HCT116 (cell line): ENCODE results near the gene UNC79. TPM values are rescaled to one million over a fixed set of nuclear protein-coding genes. Genes with fewer than 3 reads are reported as not detected.

Source experiments
- ATAC-seq: fragments of 200-7000 bp; cut with Tn5 transposase; 2 replicates; pipeline ENCODE4 v1.9.1; 2020; ENCODE audit warnings: mild to moderate bottlenecking, moderate library complexity
- BruUV-seq: library from RNA; stranded (reverse); fragments of 400-500 nt; replicated peaks from 2 replicates; lab custom pipeline; 2021; lab: Mats Ljungman, UMichigan
- CTCF ChIA-PET: fragments of 300-600 bp; sonication (Branson Sonifier 250); formaldehyde crosslinking; loops from one replicate; lab custom pipeline; 2021; ENCODE audit warnings: antibody characterized with exemption; lab: Charles Lee
- POLR2A ChIA-PET: fragments of 300-600, 350-600 bp; sonication (Branson Sonifier 250); formaldehyde crosslinking; loops from one replicate; lab custom pipeline; 2021; ENCODE audit warnings: antibody characterized with exemption; lab: Charles Lee
- RAD21 ChIA-PET, 2 experiments: fragments of 300-600 bp; sonication (Branson Sonifier 250); formaldehyde crosslinking; loops; one replicate each; lab custom pipeline; 2023; ENCODE audit warnings: low total read pairs in 2 of 2; ENCODE audit not compliant: uncharacterized antibody in 2 of 2, unreplicated experiment in 2 of 2, low non-redundant PET in 1 of 2; lab: Charles Lee
- DNase-seq: peaks from one replicate; pipeline ENCODE4 v3.0.0-alpha.2; 2010; ENCODE audit warnings: low read depth, low spot score
- H2AFZ ChIP-seq: fragments of 200-600 bp; shearing (Covaris generic), sonication (generic); 2 replicates; pipeline ENCODE4 v1.6.1; 2017; ENCODE audit warnings: low read depth, mixed run types, mixed read lengths, antibody characterized with exemption, low read length; ENCODE audit not compliant: poor library complexity, severe bottlenecking
- H3K27ac ChIP-seq: 2 replicates; pipeline ENCODE4 v1.5.1; 2012; ENCODE audit warnings: low read depth, low read length
- H3K27me3 ChIP-seq: fragments of 200-600 bp; sonication (generic); 2 replicates; pipeline ENCODE4 v1.6.1; 2016; ENCODE audit warnings: mixed run types, low read length, mixed read lengths; ENCODE audit not compliant: insufficient read depth
- H3K36me3 ChIP-seq, 2 experiments: fragments of 200-500 bp in 1 of 2; fragments of 200-600 bp in 1 of 2; sonication (Bioruptor generic) in 1 of 2; sonication (generic) in 1 of 2; 2 replicates each; pipeline versions ENCODE4 v1.5.1 to v1.6.1; 2014 to 2016; ENCODE audit warnings: low read length in 2 of 2, inconsistent platforms in 1 of 2, mixed read lengths in 1 of 2, mixed run types in 1 of 2; ENCODE audit not compliant: insufficient read depth in 2 of 2, control insufficient read depth in 1 of 2
- H3K4me1 ChIP-seq, 2 experiments: fragments of 200-600 bp in 1 of 2; sonication (generic) in 1 of 2; 2 replicates each; pipeline versions ENCODE4 v1.5.1 to v1.6.1; 2012 to 2017; ENCODE audit warnings: low read length in 2 of 2, inconsistent platforms in 1 of 2, mild to moderate bottlenecking in 1 of 2, mixed read lengths in 1 of 2, mixed run types in 1 of 2, moderate library complexity in 1 of 2; ENCODE audit not compliant: insufficient read depth in 2 of 2, control insufficient read depth in 1 of 2
- H3K4me2 ChIP-seq: fragments of 200-600 bp; sonication (generic); 2 replicates; pipeline ENCODE4 v1.6.1; 2017; ENCODE audit warnings: mixed run types, low read length, mixed read lengths
- H3K4me3 ChIP-seq, 2 experiments: fragments of 200-600 bp in 1 of 2; sonication (generic) in 1 of 2; replicated peaks in 1 of 2; 2 replicates each; pipeline ENCODE4 v1.5.1; 2011 to 2016; ENCODE audit warnings: low read length in 2 of 2, control low read depth in 1 of 2, low read depth in 1 of 2, mild to moderate bottlenecking in 1 of 2, mixed read lengths in 1 of 2, mixed run types in 1 of 2
- H3K79me2 ChIP-seq: fragments of 200-600 bp; sonication (generic); 2 replicates; pipeline ENCODE4 v1.6.1; 2017; ENCODE audit warnings: mild to moderate bottlenecking, mixed run types, low read length, moderate library complexity, mixed read lengths; ENCODE audit not compliant: insufficient read depth
- H3K9ac ChIP-seq: fragments of 200-600 bp; sonication (generic); 2 replicates; pipeline ENCODE4 v1.6.1; 2016; ENCODE audit warnings: low read length, mixed read lengths
- H3K9me2 ChIP-seq: fragments of 200-600 bp; sonication (generic), shearing (Covaris generic); 2 replicates; pipeline ENCODE4 v1.6.1; 2017; ENCODE audit warnings: mixed run types, mild to moderate bottlenecking, moderate library complexity; ENCODE audit not compliant: insufficient read depth
- H3K9me3 ChIP-seq, 2 experiments: fragments of 200-500 bp in 1 of 2; fragments of 200-600 bp in 1 of 2; sonication (Bioruptor generic) in 1 of 2; sonication (generic) in 1 of 2; 2 replicates each; pipeline ENCODE4 v1.6.1; 2014 to 2017; ENCODE audit warnings: low read length in 2 of 2, mixed read lengths in 2 of 2, inconsistent platforms in 1 of 2, low read depth in 1 of 2, mild to moderate bottlenecking in 1 of 2, mixed run types in 1 of 2, moderate library complexity in 1 of 2; ENCODE audit not compliant: control insufficient read depth in 1 of 2, insufficient read depth in 1 of 2
- H4K20me1 ChIP-seq: fragments of 200-600 bp; sonication (generic), shearing (Covaris generic); 2 replicates; pipeline ENCODE4 v1.6.1; 2017; ENCODE audit warnings: mixed run types, mild to moderate bottlenecking, moderate library complexity; ENCODE audit not compliant: insufficient read depth
- CBX3 ChIP-seq: IDR thresholded peaks from 2 replicates; pipeline ENCODE4 v1.6.1; 2012; ENCODE audit warnings: low read depth
- EGR1 ChIP-seq: IDR thresholded peaks from 2 replicates; pipeline ENCODE4 v1.6.1; 2012; ENCODE audit warnings: low read depth
- ELF1 ChIP-seq: IDR thresholded peaks from 2 replicates; pipeline ENCODE4 v1.6.1; 2012; ENCODE audit warnings: low read depth, borderline replicate concordance
- EZH2 ChIP-seq: fragments of 200-600 bp; sonication (generic); IDR thresholded peaks from 2 replicates; pipeline ENCODE4 v1.6.1; 2017; ENCODE audit warnings: antibody characterized with exemption, mixed run types
- EZH2phosphoT487 ChIP-seq: fragments of 200-600 bp; IDR thresholded peaks from 2 replicates; pipeline ENCODE4 v1.6.1; 2018; ENCODE audit warnings: antibody characterized with exemption, borderline replicate concordance
- FOSL1 ChIP-seq: IDR thresholded peaks from 2 replicates; pipeline ENCODE4 v1.6.1; 2012; ENCODE audit warnings: low read depth
- JUND ChIP-seq: IDR thresholded peaks from 2 replicates; pipeline ENCODE4 v1.6.1; 2012
- POLR2A ChIP-seq: IDR thresholded peaks from 2 replicates; pipeline ENCODE4 v1.7.0; 2011; ENCODE audit warnings: borderline replicate concordance; ENCODE audit not compliant: insufficient read depth, insufficient read length; ENCODE audit errors: extremely low read depth
- POLR2AphosphoS5 ChIP-seq: IDR thresholded peaks from 2 replicates; pipeline ENCODE4 v1.6.1; 2011; ENCODE audit warnings: mild to moderate bottlenecking, low read depth, low read length, moderate library complexity
- RAD21 ChIP-seq: IDR thresholded peaks from 2 replicates; pipeline ENCODE4 v1.6.1; 2012; ENCODE audit warnings: low read depth, mild to moderate bottlenecking
- SIN3A ChIP-seq: IDR thresholded peaks from 2 replicates; pipeline ENCODE4 v1.6.1; 2012; ENCODE audit warnings: low read depth
- SP1 ChIP-seq: IDR thresholded peaks from 2 replicates; pipeline ENCODE4 v1.6.1; 2012; ENCODE audit warnings: low read depth
- SRF ChIP-seq: IDR thresholded peaks from 2 replicates; pipeline ENCODE4 v1.6.1; 2012; ENCODE audit warnings: low read depth
- TCF7L2 ChIP-seq: IDR thresholded peaks from 2 replicates; pipeline ENCODE4 v1.7.0; 2011; ENCODE audit warnings: borderline replicate concordance, inconsistent platforms; ENCODE audit not compliant: insufficient read depth, insufficient read length; ENCODE audit errors: extremely low read depth
- YY1 ChIP-seq: IDR thresholded peaks from 2 replicates; pipeline ENCODE4 v1.6.1; 2011; ENCODE audit warnings: low read length, low read depth, moderate library complexity, mild to moderate bottlenecking; ENCODE audit not compliant: insufficient replicate concordance; ENCODE audit errors: extremely low read depth
- ZFX ChIP-seq: fragments of 450-650 bp; IDR thresholded peaks from 2 replicates; pipeline ENCODE4 v1.6.1; 2017
- ZNF274 ChIP-seq: fragments of 200-500 bp; sonication (Bioruptor generic); IDR thresholded peaks from 2 replicates; pipeline ENCODE4 v1.6.1; 2014; ENCODE audit warnings: mild to moderate bottlenecking, low read depth, low read length, inconsistent platforms
- intact Hi-C: fragments of 100-400 bp; cut with micrococcal nuclease; formaldehyde crosslinking; loops from 2 replicates; pipeline ENCODE4 v1.10.0; 2022
- total RNA-seq: library from RNA; stranded (reverse); gene quantifications from one replicate; pipeline ENCODE4 v1.2.1, GENCODE V29; 2021; ENCODE audit not compliant: unreplicated experiment
- TF ChIP-seq, protein P1 (sequence below): IDR thresholded peaks from 2 replicates; pipeline ENCODE4 v1.6.1; 2012
- TF ChIP-seq, protein P2 (sequence below): IDR thresholded peaks from 2 replicates; pipeline ENCODE4 v1.6.1; 2012; ENCODE audit warnings: low read depth
- TF ChIP-seq, protein P3 (sequence below): IDR thresholded peaks from 2 replicates; pipeline ENCODE4 v1.6.1; 2011; ENCODE audit warnings: mild to moderate bottlenecking, low read length, moderate library complexity; ENCODE audit not compliant: insufficient replicate concordance; ENCODE audit errors: extremely low read depth

UNC79 gene
- total RNA-seq, 1 experiment from 2014 or later = 0.10 TPM

DNA sequence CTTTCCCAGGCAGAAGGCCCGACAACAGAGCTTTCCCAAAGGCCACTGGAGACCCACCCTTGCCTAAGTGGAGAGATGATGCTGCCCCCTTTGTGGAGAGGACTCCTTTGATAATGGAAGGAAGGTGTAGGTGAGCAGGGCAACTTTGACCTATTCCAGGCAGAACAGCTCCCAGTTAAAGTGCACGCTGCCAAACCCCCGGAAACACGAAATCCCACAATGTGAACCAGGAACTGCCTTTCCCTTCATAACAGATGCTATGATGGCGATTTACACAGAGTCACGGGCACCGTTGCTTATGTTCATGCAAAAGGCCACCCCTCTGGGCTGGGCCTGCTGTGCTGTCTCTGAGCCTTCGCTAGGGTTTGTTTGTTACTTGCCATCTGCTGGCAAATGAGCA, 322.9 kb downstream of the UNC79 start:
- RAD21 ChIA-PET = no interaction called here
- H3K9me2 ChIP-seq = no peaks in the 10 kb centered on the region
- no peaks in the 10 kb centered on the region for H3K9me3 ChIP-seq
- H3K9ac ChIP-seq = no peak overlapping the region
- H3K27ac ChIP-seq = no peak overlapping the region
- POLR2A ChIA-PET = no interaction called here
- no peaks in the 10 kb centered on the region for H3K4me1 ChIP-seq
- H3K36me3 ChIP-seq = no peaks in the 10 kb centered on the region
- ATAC-seq (no peak), DNase-seq (no peak)
- no peak overlapping the region for H3K4me2 ChIP-seq
- no peaks in the 10 kb centered on the region for H4K20me1 ChIP-seq
- intact Hi-C loops = no loop called here
- no peaks in the 10 kb centered on the region for H3K79me2 ChIP-seq
- no peak for TF ChIP-seq RAD21
- TF ChIP-seq EZH2 = no peak
- no peak for TF ChIP-seq SP1
- TF ChIP-seq, protein P1, sequence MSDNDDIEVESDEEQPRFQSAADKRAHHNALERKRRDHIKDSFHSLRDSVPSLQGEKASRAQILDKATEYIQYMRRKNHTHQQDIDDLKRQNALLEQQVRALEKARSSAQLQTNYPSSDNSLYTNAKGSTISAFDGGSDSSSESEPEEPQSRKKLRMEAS = no peak
- TF ChIP-seq, protein P2, sequence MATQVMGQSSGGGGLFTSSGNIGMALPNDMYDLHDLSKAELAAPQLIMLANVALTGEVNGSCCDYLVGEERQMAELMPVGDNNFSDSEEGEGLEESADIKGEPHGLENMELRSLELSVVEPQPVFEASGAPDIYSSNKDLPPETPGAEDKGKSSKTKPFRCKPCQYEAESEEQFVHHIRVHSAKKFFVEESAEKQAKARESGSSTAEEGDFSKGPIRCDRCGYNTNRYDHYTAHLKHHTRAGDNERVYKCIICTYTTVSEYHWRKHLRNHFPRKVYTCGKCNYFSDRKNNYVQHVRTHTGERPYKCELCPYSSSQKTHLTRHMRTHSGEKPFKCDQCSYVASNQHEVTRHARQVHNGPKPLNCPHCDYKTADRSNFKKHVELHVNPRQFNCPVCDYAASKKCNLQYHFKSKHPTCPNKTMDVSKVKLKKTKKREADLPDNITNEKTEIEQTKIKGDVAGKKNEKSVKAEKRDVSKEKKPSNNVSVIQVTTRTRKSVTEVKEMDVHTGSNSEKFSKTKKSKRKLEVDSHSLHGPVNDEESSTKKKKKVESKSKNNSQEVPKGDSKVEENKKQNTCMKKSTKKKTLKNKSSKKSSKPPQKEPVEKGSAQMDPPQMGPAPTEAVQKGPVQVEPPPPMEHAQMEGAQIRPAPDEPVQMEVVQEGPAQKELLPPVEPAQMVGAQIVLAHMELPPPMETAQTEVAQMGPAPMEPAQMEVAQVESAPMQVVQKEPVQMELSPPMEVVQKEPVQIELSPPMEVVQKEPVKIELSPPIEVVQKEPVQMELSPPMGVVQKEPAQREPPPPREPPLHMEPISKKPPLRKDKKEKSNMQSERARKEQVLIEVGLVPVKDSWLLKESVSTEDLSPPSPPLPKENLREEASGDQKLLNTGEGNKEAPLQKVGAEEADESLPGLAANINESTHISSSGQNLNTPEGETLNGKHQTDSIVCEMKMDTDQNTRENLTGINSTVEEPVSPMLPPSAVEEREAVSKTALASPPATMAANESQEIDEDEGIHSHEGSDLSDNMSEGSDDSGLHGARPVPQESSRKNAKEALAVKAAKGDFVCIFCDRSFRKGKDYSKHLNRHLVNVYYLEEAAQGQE = no peak
- TF ChIP-seq JUND = no peak
- TF ChIP-seq EGR1 = no peak
- TF ChIP-seq ZNF274 = no peak
- TF ChIP-seq ELF1 = no peak
- TF ChIP-seq SRF = no peak
- no peak for TF ChIP-seq ZFX
- no peak for TF ChIP-seq EZH2phosphoT487
- no peak for TF ChIP-seq POLR2A
- TF ChIP-seq YY1 = no peak
- TF ChIP-seq TCF7L2 = no peak
- TF ChIP-seq, protein P3, sequence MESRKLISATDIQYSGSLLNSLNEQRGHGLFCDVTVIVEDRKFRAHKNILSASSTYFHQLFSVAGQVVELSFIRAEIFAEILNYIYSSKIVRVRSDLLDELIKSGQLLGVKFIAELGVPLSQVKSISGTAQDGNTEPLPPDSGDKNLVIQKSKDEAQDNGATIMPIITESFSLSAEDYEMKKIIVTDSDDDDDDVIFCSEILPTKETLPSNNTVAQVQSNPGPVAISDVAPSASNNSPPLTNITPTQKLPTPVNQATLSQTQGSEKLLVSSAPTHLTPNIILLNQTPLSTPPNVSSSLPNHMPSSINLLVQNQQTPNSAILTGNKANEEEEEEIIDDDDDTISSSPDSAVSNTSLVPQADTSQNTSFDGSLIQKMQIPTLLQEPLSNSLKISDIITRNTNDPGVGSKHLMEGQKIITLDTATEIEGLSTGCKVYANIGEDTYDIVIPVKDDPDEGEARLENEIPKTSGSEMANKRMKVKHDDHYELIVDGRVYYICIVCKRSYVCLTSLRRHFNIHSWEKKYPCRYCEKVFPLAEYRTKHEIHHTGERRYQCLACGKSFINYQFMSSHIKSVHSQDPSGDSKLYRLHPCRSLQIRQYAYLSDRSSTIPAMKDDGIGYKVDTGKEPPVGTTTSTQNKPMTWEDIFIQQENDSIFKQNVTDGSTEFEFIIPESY = no peak
- TF ChIP-seq SIN3A = no peak
- no peak for TF ChIP-seq CBX3
- TF ChIP-seq FOSL1 = no peak
- TF ChIP-seq POLR2AphosphoS5 = no peak
- H3K4me3 ChIP-seq = no peak overlapping the region
- no peak overlapping the region for H2AFZ ChIP-seq
- no TSS peak for BruUV-seq
- CTCF ChIA-PET = no interaction called here
- H3K27me3 ChIP-seq = no peaks in the 10 kb centered on the region
